GM18907 (cell line): ENCODE data around the gene CHAT.

Experiments used
- ATAC-seq: cut with Tn5 transposase; IDR thresholded peaks from one replicate; pipeline ENCODE4 v1.9.1; 2021; ENCODE audit warnings: mild to moderate bottlenecking, moderate library complexity; ENCODE audit not compliant: unreplicated experiment

CHAT gene

DNA sequence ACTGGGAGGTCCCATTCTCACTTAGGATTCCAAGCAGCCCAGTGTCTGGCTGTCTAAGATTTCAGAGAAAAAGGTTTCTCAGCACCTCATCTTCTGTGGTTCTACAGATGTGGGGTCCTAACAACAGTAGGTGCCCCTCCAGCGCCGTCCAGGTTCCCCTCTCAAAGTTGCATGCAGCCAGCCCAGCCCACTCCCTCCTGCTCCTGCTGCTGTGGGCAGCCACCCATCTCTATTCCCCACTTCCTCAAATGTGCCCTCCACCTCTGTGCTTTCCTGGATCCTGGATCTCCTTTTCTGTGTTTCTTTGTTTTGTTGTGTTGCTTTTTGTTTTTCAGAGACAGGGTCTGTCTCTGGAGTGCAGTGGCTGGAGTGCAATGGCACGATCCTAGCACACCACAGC lies 17.0 kb upstream of the CHAT start:
- ATAC-seq, result no peak

DNA sequence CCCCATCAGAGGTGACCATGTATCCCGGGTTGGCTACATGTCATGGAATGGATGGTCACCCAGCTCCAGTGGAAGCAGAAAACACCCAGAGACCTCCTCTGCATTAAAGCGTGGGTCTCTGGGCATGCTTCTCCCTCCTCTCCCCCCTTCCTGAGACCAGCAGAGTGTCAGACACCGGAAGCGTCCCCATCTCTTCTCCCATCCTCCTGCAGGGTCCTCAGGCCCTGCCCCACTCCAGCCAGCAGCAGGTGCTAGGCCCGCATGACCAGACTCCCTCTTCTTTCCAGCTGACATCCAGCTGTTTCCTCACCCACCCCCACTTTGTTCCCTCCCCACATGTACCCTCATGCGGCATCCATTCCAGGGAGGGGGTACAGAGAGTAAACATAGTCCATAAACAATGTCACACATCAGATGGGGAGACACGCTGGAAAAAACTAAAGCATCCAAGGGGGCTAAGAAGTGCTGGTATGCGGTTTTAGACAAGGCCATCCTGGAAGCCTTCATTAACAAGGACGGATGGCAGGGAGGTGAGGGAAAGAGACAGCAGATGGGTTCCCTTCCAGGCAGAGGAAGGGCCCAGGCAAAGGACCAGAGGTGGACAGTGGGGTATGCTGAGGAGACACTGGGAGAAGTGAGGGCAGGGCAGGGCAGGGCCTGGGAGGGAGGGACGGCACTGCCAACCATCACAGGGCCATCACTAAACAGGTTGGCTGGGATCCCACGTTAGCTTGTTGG lies 16.2 kb upstream of the CHAT start:
- ATAC-seq, result no peak

DNA sequence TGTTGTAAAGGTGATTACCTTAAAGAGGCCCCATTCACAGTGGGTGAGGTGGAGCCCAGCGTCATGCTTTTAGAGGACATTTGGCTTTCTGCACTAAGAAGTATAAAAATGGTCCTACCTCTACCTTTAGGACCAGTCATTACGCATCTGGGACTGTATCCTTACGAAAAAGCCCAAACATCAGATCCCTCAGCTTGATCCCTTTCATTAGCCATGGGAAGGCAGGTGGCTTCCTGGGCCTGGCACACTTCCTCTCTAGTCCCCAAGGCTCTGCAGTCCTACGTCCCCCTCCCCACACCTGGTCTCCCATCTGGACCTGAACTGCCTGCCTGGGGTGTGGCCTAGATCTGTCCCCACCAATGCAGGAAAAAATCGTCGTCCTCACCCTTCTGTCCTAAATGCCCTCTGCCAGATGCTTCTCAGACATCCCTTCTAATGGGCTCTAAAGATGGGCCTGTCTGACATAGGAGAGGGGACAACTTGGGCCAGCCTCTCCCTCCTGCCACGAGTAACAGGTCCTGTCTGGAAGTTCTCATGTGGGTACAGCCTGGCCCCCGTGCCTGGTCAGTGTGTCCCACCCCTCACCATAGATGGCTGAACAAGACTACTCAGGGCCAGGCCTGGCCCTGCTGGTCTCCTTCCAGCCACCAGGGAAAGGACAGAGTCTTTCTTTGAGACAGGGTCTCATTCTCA lies 15.5 kb upstream of the CHAT start:
- no peak for ATAC-seq

DNA sequence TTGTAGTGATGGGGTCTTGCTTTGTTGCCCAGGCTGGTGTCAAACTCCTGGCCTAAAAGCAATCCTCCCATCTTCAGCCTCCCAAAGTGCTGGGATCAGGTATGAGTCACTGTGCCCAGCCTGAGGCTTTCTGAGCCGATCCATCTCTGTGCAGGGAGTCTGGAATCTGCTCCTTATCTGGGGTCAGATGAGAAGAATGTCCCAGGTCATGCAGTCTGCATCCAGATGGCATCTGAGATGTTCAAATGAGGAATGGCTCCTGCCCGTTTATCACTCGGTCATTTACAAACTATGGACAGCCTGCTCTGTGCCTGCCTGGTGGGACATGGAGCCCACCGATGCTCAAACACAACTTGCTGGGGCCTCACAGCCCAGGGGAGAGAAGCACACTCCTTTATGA lies 14.9 kb upstream of the CHAT start:
- ATAC-seq, result no peak

DNA sequence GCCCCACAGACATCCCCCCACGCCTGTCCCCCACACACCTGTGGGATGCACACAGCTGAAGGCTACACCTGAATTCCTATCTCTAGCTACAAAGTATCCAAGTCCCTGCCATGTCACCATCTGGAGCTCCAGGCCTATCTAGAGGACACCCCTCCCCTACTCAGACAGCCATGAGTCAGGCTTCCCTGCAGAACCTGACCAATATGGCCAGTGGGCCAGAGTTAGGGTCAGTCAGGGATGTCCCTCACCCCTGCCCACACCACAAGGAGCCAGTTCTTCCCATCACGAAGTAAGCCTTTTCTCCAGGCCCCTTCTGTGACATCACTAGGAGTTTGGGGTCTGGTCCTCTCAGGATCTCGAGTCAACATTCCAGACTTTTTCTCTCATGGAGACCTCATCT lies 14.3 kb upstream of the CHAT start:
- no peak for ATAC-seq

DNA sequence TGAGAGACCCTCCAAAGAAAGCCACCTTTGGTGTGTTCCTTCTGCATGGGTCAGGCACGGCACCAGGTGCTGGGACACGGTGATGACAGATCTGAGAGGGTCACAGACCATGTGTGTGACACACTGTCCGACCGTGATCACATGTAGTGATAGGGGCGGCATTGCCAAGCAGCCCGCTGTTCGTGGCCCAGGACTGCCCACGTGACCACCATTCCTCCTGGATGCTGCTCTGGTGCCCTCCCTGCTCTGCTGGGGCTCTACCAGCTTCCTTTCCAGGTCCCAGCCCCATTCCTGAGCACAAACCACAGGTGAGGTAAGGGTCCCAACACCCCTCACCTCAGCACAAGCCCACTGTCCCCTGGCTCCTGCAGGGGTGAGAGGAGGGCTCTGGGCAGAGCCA lies 13.8 kb upstream of the CHAT start:
- ATAC-seq, result no peak

DNA sequence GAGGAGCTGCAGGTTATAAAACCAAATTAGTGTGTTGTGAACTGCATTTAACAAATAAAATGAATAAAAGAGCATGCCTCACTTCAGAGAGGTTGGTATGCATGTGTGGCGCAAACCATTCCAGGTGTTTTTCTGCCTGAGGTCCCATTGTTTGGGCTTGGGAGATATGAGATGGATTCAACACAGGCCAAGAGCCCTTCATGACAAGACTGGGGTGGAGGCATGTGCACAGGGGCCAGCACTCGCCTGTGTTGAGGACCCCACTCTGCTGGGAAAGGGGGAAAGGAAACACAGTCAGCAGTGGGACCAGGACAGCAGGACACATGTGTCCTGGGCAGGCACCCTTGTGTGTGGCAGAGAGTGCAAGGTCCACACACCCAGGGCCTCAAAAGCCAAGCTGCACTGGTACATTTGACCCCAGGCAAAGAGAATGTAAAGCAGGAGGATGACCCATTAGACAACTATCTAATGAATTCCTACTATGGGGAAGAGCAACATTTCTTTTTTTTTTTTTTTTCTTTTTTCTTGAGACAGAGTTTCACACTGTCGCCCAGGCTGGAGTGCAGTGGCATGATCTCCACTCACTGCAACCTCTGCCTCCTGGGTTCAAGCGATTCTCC lies 12.9 kb upstream of the CHAT start:
- ATAC-seq, result no peak

DNA sequence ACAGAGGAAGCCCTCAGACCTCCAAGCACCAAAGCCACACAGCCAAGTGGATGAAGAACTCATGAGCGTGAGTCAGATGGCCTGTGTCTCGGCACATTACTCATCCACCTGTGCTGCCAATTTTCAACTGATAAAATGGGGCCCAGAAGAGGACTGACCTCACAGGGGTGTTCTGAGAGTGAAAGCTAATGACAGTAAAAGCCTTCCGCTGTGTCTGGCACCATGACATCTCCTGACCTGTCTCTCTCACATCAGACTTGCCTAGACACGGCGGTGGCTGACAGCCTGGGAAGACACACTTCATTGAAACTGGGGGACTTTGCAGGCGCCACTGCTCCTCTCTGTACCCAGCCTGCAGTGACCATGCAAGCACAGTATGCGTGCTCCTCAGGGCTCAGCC lies 12.0 kb upstream of the CHAT start:
- no peak for ATAC-seq

DNA sequence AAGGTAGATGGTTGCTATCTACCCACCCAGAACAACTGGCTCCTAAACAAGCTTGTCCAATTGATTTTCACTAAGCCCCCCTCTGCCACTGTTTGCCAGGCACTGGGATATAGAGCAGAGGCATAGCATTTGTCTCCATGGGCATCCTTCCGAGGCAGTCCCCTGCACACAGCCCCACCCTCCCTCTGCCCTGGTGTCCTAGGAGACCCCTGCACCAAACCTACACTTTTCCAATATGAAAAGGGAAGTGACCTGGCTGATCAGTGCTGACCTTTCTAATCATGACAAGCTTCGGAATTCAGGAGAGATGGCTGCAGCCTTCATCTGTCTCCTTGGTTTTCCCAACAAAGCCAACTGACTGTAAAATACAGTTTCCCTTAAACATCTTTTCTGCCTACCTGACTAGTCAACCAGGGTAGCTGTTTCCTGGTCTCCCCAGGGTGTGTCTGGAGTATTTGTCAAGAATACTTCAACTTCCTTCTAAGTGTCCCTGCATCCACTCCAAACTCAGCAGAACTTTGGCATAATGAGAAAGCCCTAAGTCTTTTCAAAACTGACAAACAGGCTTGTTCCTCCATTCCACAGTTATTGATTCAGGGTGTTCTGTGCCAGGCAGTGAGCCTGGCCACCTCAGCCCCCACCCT lies 11.3 kb upstream of the CHAT start:
- ATAC-seq, result no peak

DNA sequence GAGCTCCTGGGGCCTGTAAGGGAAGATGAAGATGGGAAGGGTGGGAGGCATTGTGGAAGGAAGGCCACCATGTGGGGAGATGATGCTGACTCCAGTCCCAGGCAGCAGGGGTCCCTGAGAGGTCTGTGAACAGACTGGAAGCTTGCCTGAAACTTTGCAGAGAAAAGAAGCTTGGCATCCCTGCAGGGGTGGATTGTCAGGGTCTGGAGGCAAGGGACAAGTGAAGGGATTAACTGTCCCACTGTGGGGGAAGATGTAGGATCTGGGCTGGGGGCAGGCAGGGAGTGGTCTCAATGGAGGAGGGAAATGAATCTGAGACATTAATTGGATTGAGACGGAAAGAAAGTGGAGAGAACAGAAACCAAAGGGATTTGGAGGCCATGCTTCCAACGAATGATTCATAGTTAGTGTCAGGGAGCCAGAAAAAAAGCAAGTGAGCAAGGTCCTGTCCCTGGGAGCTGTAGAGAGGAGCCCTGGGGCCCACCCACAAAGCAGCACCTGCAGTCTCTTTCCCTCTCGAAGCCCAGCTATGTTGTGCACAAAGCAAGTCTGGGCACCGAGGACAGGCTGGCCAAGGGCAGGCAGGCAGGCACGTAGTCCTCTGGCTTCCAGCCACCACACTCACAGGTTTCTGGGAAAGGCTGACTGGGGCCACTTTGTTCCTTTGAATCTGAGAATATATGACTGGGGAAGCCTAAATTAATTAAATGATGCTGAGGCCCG lies 8.5 kb upstream of the CHAT start:
- ATAC-seq, result no peak

DNA sequence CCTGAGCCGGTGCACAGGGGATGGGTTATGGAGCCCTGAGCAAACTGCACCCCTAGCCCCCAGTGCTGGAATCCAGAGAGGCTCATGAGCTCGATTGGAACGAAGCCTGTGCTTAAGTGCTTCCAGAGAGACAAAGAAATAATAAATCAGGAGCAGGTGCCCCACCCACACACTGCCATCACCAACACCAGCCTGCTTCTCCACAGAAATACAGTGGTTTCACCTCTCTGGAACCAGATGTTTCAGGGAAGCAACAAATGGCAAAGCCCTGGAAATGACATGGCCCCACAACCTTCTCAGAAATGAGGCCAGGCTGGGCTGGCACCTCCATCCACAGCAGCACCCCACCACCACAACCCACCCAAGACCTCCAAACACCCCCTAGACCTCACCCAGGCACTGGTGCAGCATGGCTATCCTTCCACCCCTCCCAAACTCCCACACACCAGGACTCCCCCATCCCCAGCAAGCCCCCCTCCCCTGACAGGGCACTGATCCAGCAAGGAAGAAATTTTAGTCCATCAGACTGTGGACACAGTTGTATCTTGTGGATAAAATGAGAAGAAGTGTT lies 7.8 kb upstream of the CHAT start:
- ATAC-seq, result no peak

DNA sequence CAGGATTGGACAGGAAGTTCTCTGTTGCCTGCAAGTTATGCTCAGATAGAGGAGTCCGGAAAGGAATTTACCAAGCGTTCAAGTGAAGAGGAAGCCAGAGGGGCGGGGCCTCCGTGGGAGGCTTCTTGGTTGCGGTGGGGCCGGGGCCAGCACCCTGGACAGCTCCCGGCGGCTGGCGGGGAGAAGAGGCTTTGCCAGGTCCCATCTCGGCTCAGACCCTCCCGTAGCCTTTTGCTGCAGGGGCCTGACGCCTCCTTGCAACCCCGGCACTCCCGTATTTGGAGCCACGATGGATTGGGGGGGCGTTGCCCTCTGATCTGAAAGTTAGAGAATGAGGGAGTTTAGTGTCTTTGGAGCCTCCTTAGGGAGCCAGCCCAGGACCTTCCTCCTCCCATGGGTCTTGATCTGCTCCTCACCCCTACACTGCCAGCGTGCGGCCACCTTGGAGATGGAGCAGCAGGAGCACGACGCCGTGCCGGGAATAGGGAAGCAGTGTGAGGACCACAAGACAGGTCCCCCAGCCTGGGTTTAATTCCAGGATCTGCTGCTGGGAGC lies 6.8 kb upstream of the CHAT start:
- ATAC-seq, result peak; percentile 74

DNA sequence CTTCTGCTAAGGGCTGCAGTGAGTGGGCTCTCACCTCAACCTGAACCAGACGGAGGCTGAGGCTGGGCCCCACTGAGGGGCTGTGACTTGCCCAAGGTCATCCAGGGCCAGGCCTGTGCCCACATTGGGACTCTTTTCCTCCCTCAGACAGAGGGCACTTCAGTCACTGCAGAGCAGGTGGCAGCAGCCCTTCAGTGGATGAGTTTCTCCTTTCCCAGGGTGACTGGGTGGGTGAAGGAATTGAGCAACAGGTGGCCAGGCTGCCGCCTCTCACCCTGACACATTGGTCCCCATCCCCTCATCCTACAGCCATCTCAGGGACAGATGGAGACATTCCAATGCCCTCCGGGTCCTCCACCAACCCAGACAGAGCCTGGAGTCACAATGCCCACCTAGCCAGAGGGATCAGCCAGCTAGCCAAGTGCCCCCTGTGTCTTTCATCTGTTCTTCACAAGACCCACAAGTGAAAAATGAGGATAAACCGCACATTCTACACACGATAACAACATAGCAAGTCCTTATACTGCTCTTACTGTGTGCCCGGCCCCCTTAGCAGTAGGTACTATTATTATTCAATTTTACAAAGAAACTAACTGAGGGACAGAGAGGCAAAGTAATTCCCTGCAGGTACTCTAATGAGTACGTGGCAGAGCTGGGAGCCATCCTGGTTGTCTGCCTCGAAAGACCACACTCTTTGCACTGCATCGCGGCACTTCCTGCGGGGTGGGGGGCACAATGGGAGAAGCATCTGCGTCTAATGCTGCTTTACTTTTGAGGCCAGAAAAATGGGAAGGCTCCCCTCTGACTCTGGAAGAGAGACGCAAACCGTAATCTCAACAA lies 5.5 kb upstream of the CHAT start:
- no peak for ATAC-seq

DNA sequence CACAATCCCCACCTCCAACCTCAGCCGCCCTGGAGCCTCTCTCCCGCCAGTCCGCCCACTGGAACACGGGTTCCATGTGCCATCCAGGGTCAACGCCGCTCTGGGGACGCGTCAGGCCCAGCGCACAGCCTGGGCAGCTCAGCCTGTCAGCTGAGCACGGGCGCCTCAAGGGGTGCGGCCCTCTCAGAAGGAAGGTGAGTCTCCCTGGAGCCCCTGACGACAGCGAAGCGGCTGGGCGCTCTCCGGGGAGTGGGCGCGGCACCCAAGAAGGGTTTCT lies 4.9 kb upstream of the CHAT start:
- ATAC-seq, result no peak

DNA sequence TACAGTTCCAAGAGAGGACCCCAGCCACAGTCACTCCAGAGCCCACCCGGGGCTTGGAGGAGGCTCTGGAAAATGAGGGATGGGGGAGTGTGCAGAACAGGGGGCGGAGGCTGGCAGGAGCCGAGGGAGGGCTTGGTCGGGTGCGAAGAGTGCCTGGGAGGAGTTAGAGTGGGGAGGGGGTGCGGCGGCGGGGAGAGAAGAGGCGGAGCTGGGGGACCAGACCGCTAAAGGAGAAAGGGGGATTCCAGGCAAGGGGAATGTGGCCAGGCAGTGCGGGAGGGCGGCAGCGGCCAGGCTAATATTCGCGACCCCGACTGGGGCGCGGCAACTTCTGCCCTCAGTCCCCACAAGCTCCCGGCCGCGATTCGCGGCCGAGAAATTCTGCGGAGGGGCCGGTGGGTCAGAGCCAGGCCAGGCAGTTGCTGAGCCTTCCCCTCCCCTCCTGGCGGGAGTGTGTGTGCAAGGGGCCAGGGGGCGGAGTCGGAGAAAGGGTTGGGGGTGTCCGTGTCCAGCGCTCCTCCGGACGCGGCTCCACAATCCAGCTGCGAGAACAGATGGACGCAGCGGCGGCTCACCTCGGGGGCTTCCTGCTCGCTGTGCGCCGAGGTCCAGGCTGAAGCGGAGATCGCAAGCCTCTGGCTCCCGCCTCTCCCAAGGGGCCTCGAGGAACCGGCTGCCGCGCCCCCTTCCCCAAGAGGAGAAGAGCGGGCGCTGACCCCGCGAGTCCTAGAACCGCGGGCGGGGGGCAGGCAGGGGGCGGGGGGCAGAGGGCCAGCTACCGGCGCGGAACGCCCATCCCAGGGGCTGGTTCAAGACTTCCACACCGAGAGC lies 4.3 kb upstream of the CHAT start:
- ATAC-seq, result no peak

DNA sequence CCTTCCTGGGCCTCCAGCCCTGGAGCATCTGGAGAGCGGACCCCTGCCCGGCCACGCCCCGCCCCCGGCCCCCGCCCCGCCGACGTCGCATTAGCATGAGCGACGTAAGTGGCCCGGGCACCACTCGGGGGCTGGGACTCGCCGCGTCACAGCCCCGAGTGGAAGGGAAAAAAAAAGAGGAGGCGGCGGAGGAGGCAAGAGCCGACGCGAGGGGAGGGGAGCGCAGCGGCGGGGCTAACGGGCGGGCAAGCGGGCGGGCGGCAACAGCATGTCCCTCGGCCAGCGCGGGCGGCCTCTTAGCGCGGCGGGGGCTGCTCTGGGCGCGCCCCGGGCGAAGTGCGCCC lies 3.8 kb upstream of the CHAT start, which contains the start of gene SLC18A3:
Gene SLC18A3, plus strand, starts transcription at position 197 of the 344 bp plus-strand sequence. CDS start 431 bp downstream, outside the sequence.
- ATAC-seq, result no peak

DNA sequence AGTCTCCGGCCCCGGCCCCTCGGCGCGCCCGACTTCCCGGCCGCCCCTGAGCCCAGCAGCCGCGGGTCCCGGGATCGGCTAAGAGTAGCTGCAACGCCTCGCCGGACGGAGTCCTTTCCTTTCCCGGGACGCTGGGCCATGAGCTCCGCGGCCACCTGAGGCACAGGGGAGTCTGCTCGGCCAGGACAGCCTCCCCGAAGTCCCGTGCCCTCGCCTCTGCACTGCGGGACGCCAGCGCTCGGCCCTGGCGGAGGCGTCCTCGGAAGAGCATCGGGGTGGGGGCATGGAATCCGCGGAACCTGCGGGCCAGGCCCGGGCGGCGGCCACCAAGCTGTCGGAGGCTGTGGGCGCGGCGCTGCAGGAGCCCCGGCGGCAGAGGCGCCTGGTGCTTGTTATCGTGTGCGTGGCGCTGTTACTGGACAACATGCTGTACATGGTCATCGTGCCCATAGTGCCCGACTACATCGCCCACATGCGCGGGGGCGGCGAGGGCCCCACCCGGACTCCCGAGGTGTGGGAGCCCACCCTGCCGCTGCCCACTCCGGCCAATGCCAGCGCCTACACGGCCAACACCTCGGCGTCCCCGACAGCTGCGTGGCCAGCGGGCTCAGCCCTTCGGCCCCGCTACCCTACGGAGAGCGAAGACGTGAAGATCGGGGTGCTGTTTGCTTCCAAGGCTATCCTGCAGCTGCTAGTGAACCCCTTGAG lies 3.2 kb upstream of the CHAT start:
- ATAC-seq, result no peak

DNA sequence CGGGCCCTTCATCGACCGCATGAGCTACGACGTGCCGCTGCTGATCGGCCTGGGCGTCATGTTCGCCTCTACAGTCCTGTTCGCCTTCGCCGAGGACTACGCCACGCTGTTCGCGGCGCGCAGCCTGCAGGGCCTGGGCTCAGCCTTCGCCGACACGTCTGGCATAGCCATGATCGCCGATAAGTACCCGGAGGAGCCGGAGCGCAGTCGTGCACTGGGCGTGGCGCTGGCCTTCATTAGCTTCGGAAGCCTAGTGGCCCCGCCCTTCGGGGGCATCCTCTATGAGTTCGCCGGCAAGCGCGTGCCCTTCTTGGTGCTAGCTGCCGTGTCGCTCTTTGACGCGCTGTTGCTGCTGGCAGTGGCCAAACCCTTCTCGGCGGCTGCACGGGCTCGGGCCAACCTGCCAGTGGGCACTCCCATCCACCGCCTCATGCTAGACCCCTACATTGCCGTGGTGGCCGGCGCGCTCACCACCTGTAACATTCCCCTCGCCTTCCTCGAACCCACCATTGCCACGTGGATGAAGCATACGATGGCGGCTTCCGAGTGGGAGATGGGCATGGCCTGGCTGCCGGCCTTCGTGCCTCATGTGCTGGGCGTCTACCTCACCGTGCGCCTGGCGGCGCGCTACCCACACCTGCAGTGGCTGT lies 2.5 kb upstream of the CHAT start:
- no peak for ATAC-seq
